SKM-1 (cell line): ENCODE data around the gene ABLIM1.

Source experiments
- DNase-seq: peaks from one replicate; lab custom pipeline; 2025; ENCODE audit not compliant: unreplicated experiment; lab: John Stamatoyannopoulos, UW

The ABLIM1 gene

DNA sequence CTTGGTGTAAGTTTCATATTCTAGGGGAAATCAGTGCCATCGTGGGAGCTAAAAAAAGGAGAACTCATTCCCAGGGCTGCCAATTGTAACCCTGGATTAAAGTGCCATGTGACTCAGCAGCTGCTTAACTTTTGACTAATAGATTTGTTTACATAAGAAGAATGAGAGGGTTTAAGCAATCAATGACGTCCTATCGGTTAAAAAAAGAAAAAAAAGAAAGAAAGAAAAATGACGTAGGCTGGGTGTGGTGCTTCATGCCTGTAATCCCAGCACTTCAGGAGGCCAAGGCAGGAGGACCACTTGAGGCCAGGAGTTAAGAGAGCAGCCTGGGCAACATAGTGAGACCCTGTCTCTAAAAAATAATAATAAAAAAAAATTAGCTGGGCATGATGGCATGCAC, 137.6 kb downstream of the ABLIM1 start:
- no peak for DNase-seq

DNA sequence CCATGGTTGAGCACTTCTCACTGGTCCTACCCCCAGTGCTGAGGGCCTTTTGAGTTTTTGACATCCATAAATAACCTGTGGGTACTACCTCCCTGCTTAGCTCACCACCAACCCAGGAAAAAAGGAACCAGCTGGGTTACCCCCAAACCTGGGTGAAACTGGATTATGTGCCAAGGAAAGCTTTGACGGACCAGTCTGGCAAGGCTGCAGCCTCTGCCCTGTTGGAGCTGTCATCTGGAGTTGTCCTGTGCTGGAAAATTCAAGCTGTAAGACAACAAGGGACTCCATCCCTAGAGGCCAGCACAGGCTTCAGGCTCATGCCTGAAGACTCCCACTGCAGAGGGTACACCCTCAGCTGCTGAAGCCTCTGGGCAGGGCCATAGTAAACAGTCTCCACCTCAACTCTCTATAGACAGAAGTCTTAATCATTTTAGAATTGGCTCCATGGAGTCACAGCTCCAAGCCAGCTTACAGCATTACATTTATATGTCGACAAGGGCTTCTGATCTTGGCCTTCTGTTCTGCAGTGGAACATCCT, 138.2 kb downstream of the ABLIM1 start:
- DNase-seq: no peak

DNA sequence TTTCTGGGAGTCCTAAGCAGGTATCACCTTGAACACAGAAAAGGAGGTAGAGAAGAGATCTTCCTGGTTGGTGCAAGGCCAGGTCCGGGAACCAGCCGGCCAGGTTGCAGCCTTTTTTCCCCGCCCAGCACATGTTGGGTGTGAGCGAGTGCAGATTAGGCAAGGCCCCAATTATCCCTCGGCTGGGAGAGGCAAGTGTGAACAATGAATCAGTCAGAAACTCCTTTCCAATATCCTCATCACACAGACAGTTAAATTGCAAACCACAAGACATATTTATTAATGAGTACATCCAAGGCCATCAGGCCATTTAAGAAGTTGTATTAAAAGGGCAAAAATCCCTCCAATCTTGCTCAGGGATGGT, 138.8 kb downstream of the ABLIM1 start:
- DNase-seq: no peak

DNA sequence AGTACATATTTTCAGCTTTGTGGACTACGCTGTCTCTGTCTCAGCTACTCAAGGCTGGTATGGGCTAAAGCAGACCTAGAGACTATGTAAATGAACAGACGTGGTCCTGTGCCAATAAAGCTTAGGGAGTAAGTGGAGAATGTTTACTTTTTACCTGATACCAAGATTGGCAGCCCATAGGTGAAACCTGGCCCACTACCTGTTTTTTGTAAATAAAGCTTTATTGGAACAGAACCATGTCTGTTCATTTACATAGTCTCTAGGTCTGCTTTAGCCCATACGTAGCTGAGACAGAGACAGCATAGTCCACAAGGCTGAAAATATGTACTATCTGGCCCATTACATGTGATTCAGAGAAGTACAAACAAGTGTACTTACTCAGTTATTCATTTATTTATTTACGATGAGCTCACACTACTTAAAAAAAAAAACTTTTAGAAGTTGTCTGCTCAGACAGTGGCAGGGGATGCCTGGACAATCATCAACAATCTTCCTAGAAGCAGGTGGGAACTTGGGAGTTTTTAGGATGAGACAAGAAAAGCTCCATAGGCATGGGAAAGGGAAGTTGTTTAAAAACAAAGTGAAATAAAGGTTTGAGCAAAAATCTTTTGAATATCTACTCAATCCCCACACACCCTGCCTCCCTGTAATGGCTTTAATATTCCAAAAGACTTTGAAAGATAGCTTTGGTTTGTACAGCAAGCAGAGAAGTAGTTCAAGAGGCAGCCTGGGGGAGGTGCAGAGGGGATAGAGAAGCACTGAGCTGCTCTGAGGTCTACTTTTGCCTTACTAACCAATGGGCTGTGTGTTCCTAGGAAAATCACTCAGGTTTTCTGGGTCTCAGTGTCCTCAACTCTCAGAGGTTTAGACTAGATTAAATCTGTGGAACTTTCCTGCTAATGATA, 139.4 kb downstream of the ABLIM1 start:
- no peak for DNase-seq

DNA sequence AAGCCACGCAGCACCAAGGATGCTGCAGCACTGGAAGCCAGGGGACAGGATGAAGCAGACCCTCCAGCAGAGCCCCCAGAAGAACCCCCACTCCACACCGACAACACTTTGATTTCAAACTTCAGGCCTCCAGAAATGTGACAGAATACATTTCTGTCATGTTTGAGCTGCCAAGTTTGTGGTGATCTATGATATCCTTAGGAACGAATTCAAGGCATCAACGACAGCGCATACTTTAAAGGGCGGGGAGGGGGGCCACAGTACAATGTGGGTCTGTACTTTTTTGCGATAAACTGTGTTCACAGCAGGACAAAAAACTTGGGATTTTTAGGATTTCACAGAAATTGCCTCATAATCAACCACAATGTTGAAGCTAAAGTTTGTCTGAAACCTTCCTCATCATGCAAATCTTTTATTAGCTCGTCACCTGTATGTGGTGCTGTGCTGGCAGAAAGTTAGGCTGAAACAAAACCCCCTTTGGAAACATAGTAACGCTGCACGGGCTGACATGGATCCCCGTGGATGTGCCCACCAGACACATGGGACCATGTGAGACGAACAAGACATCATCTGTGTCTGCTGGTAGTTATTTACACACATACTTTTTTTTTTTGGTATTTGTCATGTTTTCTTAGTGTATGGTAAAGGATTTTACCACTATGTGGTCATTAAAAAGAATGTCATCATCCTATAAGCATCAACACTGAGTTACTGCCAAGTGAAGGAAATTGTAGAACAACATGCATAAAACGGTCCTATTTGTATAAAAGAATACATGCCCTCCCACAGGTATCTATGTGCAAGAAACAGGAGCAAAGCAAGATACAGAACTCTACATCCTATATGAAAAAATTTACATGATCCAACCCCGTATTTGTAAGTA, 140.5 kb downstream of the ABLIM1 start:
- DNase-seq: no peak

DNA sequence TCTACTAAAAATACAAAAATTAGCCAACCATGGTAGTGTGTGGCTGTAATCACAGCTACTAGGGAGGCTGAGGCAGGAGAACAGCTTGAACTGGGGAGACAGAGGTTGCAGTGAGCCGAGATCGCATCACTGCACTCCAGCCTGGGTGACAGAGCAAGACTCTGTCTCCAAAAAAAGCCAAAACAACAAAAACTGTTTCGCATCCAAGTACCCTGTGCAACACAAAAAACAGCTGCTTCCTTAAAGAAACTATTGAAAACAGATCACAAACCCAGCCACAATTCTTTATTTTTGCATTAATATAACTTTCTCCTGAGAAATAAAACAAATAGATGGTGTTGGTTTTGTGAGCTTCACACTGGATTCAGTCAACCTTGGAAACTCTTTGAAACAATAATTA, 141.7 kb downstream of the ABLIM1 start:
- DNase-seq: no peak

DNA sequence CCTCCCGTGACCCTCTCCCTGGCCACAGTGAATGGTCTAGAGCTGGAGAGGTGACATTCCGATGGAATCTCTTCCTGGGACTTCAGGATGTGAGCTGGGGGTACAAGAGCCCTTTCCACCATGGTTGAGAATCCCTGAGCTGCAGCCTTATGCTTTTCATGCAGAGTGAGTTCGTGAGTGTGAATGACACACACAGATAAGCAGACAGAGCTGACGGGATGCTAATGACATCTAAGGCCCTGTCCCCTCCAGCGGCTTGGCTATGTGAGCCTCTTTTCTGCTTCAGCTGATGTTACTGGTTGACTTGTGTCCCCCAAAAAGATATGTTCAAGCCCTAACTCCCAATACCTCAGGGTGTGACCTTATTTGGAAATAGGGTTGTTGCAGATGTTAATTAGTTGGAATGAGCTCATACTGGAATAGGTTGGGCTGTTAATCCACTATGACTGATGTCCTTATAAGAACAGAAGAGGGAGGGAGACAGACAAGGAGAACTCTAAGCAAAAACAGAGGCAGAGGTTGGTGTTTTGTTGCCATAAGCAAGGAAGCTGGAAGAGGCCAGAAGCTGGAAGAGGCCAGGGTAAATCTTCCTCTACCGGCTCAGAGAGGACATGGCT, 142.7 kb downstream of the ABLIM1 start:
- no peak for DNase-seq

DNA sequence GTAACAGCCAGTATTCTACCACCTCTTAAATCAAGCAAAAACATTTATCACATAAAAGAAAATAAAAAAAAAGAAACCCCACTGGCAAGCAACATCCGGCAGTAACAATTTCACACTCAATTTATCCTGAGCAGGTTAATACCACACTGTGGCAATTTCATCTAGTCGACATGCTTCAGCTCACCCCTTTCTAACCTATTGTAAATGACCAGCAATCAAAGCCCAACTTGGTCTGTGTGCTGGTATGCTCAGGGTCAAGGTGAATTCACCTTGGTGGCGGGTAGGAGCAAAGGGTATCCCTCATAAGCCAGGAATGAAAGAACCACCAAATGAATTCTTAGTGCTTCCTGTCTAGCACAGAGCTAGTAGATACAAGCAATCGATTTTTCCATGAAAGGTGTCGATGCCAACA, 144.7 kb downstream of the ABLIM1 start:
- DNase-seq: no peak

DNA sequence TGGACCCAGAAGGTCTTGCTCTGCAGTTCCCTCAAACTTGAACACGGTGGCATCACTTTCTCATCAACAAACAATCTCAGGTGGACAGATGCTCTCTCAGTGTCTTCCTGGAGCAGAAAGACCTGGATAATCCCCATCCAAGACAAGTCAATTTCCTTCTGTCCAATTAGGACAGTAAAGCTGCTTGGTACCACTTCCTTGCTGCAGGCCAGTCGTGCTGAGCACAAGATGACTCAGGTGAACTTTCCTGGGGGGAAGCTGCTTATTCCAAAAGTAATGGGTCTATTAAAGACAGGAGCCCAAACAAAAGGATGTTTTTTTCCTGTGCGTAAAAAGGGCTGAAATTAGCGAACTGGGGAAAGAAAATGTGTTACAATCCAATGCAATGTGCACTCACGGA, 146.2 kb downstream of the ABLIM1 start:
- DNase-seq: no peak

DNA sequence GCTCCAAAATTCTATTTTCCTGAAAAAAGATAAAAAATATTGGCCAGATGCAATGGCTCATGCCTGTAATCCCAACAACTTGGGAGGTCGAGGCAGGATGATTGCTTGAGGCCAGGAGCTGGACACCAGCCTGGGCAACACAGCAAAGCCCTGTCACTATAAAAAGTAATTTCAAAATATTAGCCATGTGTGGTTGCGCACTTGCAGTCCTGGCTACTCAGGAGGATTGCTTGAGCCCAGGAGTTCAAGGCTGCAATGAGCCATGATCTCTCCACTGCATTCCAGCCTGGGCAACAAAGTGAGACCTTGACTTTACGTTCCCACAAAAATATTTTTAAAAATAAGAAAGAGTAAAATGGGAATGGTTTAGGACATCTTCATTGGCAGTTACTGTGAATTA, 149.7 kb downstream of the ABLIM1 start:
- no peak for DNase-seq

DNA sequence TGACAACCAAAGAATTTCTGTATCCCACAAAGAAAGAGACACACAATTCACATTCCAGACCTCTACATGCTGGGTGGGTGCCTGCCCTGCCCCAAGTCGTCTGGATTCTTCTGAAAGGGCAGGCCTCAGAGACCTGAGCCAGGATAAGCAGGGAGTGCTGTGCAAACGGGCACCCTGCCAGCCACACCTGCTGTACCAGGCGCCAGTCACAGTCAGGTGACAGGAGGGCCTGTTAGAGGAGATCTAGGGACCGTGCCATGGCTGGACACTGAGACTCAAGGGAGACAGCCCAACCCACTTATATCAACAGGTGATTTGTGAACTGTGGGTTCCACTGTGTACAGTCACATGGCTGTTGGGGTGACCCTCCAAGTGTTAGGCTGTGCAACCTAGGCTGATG, 150.6 kb downstream of the ABLIM1 start:
- DNase-seq: no peak

DNA sequence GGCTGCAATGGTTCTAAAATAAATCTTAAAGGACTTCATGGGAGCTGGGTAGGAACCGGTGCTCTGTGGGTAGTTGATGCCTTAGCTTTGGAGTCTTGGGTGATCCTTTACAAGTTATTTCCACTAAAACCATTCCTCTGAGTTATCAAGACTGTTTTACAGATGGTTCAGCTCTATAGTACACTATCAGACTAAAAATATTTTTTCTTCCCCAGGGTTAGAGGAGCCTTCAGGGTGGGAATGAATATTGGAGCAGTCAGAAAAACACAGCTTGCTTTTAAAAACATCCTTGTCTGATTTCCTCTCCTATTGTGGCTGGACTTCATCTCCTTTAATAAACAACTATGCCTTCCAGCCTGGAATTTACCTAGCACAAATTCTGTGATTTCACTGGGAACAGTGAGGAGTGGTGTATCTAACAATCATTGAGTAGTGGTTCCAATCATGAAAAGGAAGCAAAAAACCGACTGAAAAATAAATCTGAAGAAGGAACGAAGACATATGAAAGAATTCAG, 151.1 kb downstream of the ABLIM1 start:
- DNase-seq: no peak

DNA sequence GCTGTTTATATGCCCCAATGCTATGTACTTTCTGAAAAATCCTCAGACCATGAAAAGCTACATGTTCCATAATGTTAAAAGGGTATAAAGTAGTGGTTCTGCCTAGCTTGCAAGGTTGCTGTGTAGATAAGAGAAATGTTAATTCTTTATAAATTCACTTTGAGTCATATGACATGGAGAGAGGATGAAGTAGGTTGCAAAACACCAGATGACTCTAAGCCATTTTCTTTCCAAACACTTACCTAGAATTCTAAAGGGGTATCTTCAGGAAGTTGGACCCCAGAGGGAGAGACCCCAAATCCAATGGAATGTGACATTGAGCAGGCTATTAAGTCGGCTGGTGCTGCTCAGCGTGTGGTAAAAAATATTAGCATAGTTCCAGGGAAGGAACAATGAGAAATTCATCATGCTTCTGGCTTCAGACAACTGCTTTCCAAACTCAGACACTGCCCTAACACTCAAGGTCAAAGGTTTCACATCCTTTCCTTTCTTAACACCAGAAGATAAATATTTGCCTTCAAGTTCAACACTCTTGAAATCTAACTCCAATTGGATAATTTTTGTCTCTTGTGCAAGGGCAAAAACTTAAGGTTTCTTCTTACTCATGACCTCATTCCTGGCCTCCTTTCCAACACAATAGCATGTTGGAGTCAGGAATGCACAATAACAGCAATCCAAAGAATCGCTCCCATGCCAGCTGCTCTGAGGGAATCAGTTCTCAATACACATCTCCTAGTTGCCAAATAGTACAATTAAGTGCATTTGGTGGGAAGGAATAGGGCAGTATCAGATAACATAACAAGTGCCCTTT, 153.1 kb downstream of the ABLIM1 start:
- DNase-seq: no peak

DNA sequence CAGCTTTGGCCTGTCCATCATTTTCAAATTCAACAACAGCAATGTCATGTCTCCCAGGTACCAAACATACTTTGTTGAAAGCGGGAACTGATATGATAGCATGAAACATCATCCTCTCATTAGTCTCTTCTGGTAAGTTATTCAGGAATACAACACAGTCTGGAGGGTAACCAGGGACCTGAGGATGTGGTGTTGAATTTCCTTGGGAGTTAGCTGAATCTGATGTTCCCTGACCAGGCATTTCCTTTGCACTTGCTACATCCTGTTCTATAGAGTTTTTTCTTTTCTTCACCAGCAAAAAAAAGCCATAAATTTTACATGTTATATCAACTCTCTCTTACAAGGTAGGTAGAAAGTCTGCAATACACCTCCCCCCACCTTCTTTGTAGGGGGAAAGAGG, 156.0 kb downstream of the ABLIM1 start:
- no peak for DNase-seq

DNA sequence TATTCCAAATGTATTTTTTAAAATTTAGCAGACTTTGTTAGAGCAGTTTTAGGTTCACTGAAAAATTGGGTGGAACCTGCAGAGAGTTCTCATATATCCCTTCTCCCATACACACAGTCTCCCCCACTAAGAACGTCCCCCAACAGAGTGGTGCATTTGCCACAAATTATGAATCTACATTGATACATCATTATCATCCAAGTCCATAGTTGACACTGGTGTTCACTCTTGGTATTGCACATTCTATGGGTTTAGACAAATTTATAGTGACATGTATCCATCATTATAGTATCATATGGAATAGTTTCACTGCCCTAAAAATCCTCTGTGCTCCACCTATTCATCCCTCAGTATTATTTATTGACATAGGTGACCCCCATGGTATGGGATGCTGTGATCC, 156.4 kb downstream of the ABLIM1 start:
- no peak for DNase-seq

DNA sequence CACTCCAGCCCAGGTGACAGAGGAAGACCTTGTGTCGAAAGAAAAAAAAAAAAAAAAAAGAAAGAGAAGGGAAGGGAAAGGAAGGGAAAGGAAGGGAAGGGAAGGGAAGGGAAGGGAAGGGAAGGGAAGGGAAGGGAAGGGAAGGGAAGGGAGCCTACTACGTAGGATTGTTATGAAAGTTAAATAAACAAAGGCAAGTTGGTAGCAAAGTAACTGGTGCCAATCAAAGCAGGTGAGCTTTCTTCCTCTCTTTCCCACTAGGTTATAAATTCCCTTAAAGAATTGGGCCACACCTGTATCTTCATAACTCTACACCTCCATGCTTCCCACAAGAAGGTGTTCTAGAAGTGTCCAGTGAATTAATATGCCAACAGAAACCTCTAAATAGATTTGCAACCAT, 157.4 kb downstream of the ABLIM1 start:
- DNase-seq: no peak

DNA sequence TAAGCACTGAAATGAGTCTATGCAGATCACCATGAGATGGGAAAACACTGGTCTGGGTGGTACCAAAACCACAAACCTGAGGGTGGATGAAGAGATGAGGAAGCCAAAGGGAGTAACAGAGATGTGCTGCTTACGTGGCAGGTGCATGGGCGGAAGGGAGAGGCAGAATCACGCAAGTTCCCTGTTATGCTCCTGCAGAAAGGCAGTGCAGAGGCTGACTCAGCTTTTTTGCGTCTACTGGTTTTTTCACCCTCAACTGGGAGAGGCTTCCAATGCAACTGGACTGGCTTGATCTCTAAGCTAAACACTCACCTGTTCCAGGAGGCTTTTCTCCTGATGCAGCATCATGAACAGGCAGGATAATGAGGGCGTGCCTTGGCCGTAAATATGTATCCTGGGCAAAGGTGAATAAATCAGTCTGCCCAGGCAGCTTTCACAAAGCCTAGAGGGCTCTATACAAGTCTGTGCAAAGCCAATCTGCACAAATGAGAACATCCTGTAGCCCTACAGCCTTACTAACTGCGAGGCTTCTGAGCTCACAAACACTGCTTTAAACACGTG, 158.4 kb downstream of the ABLIM1 start:
- no peak for DNase-seq

DNA sequence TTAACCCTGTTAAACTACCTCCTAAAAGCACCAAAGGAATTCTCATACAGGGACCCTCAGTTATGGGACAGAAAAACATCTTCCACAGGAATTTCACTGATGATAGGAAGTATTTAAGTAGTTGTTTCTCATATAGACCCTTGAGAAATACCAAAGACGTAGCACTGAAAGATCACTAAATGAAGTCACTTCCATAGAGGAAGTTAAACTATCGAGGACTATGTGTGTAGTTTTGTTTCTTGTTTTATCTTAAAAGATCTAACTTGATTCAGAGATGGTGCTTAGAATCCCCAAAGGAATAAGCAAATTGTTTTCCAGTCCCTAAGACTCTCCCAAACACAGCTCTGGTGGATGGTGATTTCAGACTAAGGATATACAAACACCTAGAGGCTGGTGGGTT, 159.0 kb downstream of the ABLIM1 start:
- DNase-seq: no peak

DNA sequence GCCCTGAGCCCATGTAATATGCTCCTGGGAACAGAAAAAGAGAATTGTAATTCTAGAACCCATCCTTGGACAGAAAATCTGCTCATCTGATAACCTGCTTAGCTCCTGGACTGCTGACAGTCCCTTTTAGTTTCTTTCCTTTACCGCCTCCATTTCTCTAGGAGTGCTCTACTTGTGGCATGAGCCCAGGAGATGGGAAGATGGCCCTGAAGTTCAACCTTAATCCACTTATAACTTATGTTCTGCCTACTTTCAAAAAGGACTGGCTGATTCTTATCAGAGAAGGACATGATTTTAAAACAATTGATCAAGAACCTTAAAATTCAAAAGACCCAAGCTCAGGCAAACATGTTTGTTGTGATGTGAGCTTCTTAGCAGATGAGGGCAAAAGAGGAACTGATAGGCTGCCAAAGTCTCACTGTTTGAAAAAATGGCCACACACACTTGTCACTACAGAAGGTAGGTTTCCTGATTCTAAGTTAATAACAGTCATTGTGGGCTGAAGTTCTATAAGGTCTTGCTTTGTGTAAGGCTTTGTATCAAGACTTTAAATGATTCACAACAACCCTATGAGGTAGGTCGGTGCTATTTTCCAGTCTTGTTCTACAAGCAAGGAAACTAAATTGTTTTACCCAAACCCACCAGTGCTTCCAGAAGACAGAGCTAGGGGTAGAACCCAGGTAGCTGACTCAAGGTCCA, 159.5 kb downstream of the ABLIM1 start:
- no peak for DNase-seq

DNA sequence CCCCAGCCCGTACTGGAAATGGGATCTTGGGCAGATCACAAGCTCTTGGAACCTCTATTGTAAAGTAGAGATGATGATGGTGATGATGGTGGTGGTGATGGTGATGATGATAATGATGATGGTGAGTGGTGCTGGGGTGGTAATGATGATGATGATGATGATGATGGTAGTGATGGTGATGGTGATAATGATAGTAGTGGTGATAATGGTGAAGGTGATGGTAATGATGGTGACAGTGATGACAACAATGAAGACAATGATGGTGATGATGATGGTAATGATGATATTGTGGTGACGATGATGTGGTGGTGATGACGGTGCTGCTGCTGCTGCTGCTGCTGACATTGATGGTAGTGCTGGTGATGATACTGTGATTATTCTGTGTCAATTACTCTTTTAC, 162.8 kb downstream of the ABLIM1 start:
- no peak for DNase-seq
